IPS DF 6.9 (cell line): ENCODE measurements around the gene AGPS.
"Not testable (repeated sequence)": the region's sequence is repeated elsewhere in the genome, so short reads cannot be mapped to it uniquely, and the experiment has no call there.

Experiments
- DNase-seq: peaks from one replicate; pipeline ENCODE4 v3.0.0-alpha.2; 2013; ENCODE audit warnings: low read depth, low spot score
- H3K27ac ChIP-seq: one replicate; pipeline ENCODE4 v1.5.1; 2013; ENCODE audit warnings: low read length, control low read depth
- H3K27me3 ChIP-seq: 2 replicates; pipeline ENCODE4 v1.6.1; 2013; ENCODE audit warnings: mild to moderate bottlenecking, low read length; ENCODE audit not compliant: control insufficient read depth, insufficient read depth
- H3K36me3 ChIP-seq: 2 replicates; pipeline ENCODE4 v1.6.1; 2013; ENCODE audit warnings: low read length; ENCODE audit not compliant: control insufficient read depth, insufficient read depth
- H3K4me1 ChIP-seq: 2 replicates; pipeline ENCODE4 v1.6.1; 2013; ENCODE audit warnings: low read length; ENCODE audit not compliant: control insufficient read depth, insufficient read depth
- H3K4me3 ChIP-seq: 2 replicates; pipeline ENCODE4 v1.5.1; 2013; ENCODE audit warnings: mild to moderate bottlenecking, low read length
- H3K9me3 ChIP-seq: 2 replicates; pipeline ENCODE4 v1.6.1; 2013; ENCODE audit warnings: low read length, inconsistent platforms; ENCODE audit not compliant: control insufficient read depth, insufficient read depth
- WGBS: extraction: QIAGEN DNeasy Blood & Tissue Kit; methylation state at CpG from one replicate; pipeline ENCODE4 v1.1.7; 2013; ENCODE audit warnings: mixed read lengths, missing lambda C conversion rate; ENCODE audit not compliant: insufficient read length, insufficient coverage; 5-methylcytosine and 5-hydroxymethylcytosine counted together

The AGPS gene

DNA sequence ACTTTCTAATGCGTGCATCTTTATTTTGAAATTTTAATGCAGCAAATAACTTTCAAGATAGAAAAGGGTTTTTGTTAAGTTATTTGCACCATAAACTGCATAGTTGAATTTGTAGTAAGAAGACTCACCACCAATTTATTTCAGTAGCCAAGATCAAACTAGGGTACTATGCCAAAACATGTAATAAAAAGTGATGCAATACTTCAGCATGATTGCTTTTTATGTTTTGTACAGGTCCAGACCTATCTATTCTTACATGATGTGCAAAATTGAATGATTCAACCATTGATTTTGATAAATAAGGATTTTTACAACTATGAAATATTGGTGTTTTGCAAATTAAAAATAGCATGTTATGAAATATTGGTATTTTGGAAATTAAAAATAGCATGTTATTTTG, 26.7 kb downstream of the AGPS start:
- H3K36me3 ChIP-seq, result no peaks in the 10 kb centered on the region
- no peaks in the 10 kb centered on the region for H3K9me3 ChIP-seq
- WGBS, result no CpG with 5 or more reads among the region's 1 CpG
- no peaks in the 10 kb centered on the region for H3K27me3 ChIP-seq
- DNase-seq, result no peak
- H3K27ac ChIP-seq, result no peak overlapping the region
- no peaks in the 10 kb centered on the region for H3K4me1 ChIP-seq
- H3K4me3 ChIP-seq, result no peak overlapping the region

DNA sequence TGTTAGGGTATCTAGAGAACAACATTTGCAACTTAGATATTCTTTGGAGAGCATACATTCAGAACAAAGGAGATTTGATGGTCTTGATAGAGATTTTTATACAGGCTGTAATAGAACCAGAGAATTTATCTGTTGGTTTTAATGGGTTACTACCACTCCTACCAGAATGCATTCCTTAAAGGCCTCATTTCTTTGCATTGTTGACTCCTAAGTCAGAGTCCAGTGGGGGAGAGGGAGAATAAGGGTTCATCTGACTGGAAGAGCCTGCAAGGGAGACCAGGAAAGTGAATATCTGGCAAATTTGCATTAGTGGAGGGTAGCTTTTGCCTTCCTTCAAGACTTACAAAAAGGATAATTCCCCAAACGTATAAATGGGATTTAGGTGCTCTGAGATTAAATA, 29.7 kb downstream of the AGPS start:
- Histone ChIP-seq H3K4me3 (no peak overlapping the region), H3K27me3 (no peaks in the 10 kb centered on the region), H3K4me1 (no peaks in the 10 kb centered on the region), H3K27ac (no peak overlapping the region), H3K9me3 (no peaks in the 10 kb centered on the region), H3K36me3 (no peaks in the 10 kb centered on the region)
- WGBS, result no CpG with 5 or more reads among the region's 1 CpG
- no peak for DNase-seq

DNA sequence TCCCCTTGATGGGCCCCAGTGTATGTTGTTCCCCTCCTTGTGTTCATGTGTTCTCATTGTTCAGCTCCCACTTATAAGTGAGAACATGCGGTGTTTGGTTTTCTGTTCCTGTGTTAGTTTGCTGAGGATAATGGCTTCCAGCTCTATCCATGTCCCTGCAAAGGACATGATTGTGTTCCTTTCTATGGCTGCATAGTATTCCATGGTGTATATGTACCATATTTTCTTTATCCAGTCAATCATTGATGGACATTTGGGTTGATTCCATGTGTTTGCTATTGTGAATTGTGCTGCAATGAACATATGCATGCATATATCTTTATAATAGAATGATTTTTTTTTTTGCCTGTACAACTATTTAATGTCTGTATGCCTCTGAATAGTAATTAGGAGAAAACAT, 31.5 kb downstream of the AGPS start:
- not testable (repeated sequence) for H3K36me3 ChIP-seq, H3K27ac ChIP-seq
- no CpG with 5 or more reads among the region's 1 CpG for WGBS

DNA sequence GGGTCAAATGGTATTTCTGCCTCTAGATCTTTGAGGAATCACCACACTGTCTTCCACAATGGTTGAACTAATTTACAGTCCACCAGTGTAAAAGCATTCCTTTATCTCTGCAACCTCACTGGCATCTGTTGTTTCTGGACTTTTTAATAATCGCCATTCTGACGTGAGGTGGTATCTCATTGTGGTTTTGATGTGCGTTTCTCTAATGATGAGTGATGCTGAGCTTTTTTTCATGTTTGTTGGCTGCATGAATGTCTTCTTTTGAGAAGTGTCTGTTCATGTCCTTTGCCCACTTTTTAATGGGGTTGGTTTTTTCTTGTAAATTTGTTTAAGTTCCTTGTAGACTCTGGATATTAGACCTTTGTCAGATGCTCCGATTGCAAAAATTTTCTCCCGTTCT, 32.0 kb downstream of the AGPS start:
- not testable (repeated sequence) for H3K4me3 ChIP-seq

More for the DNA sequence above, 31.5 kb downstream of the AGPS start:
- not testable (repeated sequence) for H3K4me1 ChIP-seq, H3K27me3 ChIP-seq, H3K4me3 ChIP-seq, H3K9me3 ChIP-seq, DNase-seq

DNA sequence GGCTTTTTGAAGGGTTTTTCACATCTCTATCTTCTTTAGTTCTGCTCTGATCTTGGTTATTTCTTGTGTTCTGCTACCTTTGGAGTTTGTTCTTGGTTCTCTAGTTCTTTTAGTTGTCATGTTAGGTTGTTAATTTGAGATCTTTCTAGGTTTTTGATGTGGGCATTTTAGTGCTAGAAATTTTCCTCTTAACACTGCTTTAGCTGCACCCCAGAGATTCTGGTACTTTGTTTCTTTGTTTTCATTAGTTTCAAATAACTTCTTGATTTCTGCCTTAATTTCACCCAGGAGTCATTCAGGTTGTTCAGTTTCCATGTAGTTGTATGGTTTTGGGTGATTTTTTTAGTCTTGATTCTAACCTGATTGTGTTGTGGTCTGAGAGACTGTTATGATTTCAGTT, 34.7 kb downstream of the AGPS start:
- Histone ChIP-seq H3K27ac (no peak overlapping the region), H3K4me3 (no peak overlapping the region), H3K9me3 (no peaks in the 10 kb centered on the region; the same call in 1 of the 2 replicates), H3K27me3 (no peaks in the 10 kb centered on the region), H3K36me3 (no peaks in the 10 kb centered on the region), H3K4me1 (no peaks in the 10 kb centered on the region)
- DNase-seq, result no peak

More for the DNA sequence above, 32.0 kb downstream of the AGPS start:
- not testable (repeated sequence) for H3K9me3 ChIP-seq, H3K4me1 ChIP-seq, H3K27ac ChIP-seq, H3K36me3 ChIP-seq, DNase-seq, H3K27me3 ChIP-seq
- no CpG with 5 or more reads among the region's 5 CpGs for WGBS

DNA sequence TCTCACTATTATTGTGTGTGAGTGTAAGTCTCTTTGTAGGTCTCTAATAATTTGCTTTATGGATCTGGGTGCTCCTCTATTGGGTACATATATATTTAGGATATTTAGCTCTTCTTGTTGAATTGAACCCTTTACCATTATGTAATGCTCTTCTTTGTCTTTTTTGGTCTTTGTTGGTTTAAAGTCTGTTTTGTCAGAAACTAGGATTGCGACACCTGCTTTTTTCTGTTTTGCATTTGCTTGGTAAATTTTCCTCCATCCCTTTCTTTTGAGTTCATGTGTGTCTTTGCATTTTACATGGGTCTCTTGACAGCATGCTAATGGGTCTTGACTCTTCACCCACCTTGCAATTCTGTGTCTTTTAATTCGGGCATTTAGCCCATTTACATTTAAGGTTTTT, 35.4 kb downstream of the AGPS start:
- not testable (repeated sequence) for H3K4me1 ChIP-seq, H3K27me3 ChIP-seq, DNase-seq, H3K9me3 ChIP-seq, H3K36me3 ChIP-seq, H3K27ac ChIP-seq, H3K4me3 ChIP-seq
- WGBS, result no CpG with 5 or more reads among the region's 2 CpGs

DNA sequence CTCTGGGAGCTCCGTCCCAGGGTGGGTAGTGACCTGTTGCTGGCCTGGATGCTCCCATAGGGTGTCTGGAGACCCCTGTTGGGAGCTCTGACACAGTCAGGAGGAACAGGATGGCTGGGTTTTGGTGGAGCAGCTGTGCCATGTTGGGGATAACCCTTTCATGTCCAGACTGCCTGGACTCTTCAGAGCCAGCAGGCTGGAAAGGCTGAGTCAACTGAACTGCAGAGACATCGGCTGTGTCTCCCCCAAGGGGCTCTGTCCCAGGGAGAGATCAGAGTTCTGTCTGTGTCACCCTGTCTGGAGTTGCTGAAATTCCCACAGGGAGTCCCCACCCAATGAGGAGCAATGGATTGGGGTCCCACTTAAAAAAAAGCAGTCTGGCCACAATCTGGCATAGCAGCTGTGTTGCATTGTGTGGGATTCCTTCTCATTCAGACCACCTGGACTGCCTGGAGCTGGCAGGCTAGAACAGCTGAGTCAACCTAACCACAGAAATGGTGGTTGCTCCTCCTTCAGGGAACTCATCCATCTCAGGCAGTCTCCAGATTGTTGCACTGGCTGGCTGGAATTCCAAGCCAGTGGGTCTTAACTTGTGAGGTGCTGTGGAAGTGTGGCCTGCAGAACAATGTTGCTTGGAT, 37.2 kb downstream of the AGPS start:
- Histone ChIP-seq H3K4me1 (no peaks in the 10 kb centered on the region), H3K27ac (no peak overlapping the region), H3K27me3 (no peaks in the 10 kb centered on the region), H3K4me3 (no peak overlapping the region), H3K9me3 (no peaks in the 10 kb centered on the region; the same call in 1 of the 2 replicates), H3K36me3 (no peaks in the 10 kb centered on the region)
- WGBS, result no CpG with 5 or more reads among the region's 2 CpGs
- DNase-seq, result no peak

DNA sequence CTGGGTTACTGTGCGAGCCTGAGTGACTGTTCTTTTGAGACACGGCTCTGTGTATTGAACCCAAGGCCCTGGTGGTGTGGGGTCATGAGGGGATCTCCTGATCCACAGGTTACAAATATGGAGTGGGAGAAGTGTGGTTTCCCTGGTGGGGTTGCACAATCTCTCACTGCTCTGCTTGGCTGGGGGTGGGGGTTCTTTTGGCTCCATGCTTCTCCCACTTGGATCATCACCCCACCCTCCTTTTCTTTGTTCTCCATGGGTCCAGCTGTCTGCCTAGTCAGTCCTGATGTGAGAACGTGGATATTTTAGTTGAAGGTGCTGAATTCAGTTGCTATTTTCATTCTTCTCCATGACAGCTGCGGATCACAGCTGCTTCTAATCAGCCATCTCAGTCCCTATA, 37.8 kb downstream of the AGPS start:
- no peak overlapping the region for H3K4me3 ChIP-seq
- H3K4me1 ChIP-seq, result no peaks in the 10 kb centered on the region
- no peak overlapping the region for H3K27ac ChIP-seq
- no peak for DNase-seq
- no peaks in the 10 kb centered on the region; the same call in 1 of the 2 replicates for H3K9me3 ChIP-seq
- no CpG with 5 or more reads among the region's 4 CpGs for WGBS
- H3K36me3 ChIP-seq, result no peaks in the 10 kb centered on the region
- no peaks in the 10 kb centered on the region for H3K27me3 ChIP-seq

DNA sequence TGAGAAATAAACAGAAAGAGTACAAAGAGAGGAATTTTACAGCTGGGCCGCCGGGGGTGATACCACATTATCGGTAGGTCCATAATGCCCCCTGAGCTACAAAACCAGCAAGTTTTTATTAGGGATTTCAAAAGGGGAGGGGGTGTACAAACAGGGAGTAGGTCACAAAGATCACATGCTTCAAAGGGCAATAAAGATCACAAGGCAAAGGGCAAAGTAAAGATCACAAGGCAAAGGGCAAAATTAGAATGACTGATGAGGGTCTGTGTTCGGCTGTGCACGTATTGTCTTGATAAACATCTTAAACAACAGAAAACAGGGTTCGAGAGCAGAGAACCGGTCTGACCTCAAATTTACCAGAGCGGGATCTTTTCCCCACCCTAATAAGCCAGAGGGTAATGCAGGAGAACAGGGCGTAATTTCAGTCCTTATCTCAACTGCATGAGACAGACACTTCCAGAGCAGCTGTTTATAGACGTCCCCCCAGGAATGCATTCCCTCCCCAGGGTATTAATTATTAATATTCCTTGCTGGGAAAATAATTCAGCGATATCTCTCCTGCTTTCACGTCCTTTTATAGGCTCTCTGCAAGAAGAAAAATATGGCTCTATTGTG, 38.6 kb downstream of the AGPS start:
- not testable (repeated sequence) for H3K36me3 ChIP-seq, DNase-seq, H3K27me3 ChIP-seq, H3K27ac ChIP-seq, H3K9me3 ChIP-seq, H3K4me3 ChIP-seq, H3K4me1 ChIP-seq
- no CpG with 5 or more reads among the region's 12 CpGs for WGBS

DNA sequence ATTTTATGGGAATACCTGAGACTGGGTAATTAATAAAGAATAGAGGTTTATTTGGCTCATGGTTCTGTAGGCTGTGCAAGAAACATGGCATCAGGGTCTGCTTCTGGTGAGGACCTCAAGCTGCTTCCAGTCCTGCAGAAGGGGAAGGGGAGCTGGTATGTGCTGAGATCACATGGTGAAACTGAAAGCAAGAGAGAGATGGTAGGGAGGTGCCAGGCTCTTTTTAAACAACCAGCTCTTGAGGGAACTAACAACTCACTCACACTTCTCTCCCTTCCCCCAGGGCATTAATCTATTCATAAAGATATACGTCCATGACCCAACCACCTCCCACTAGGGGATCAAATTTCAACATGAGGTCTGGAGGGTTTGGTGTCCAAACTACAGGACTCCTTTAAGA, 40.1 kb downstream of the AGPS start:
- no peaks in the 10 kb centered on the region for H3K4me1 ChIP-seq
- H3K36me3 ChIP-seq, result no peaks in the 10 kb centered on the region
- H3K4me3 ChIP-seq, result no peak overlapping the region
- no peaks in the 10 kb centered on the region; the same call in 1 of the 2 replicates for H3K9me3 ChIP-seq
- no peaks in the 10 kb centered on the region for H3K27me3 ChIP-seq
- no CpG with 5 or more reads among the region's 1 CpG for WGBS
- H3K27ac ChIP-seq, result no peak overlapping the region
- no peak for DNase-seq

DNA sequence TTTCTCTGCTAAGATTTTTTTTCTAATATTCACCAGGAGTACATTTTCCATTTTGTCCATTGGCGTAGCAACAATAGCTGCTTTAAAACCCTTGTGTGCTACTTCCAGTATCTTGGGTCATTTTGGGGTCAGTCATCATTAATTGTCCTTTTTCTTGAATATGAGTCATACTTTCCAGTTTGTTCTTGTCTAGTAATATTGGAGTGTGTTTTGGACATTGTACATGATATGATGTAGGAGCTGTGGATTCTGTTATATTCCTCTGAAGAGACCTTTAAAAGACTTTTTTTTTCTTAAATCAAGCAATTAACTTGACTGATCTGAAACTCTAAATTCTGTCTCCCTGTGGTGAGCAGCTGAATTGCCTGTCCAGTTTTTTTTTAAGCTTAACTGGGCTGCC, 40.8 kb downstream of the AGPS start:
- H3K27ac ChIP-seq, result no peak overlapping the region
- no peaks in the 10 kb centered on the region; the same call in 1 of the 2 replicates for H3K9me3 ChIP-seq
- no peaks in the 10 kb centered on the region for H3K36me3 ChIP-seq
- no peak overlapping the region for H3K4me3 ChIP-seq
- no peaks in the 10 kb centered on the region for H3K4me1 ChIP-seq
- no peaks in the 10 kb centered on the region for H3K27me3 ChIP-seq
- no CpG with 5 or more reads among the region's 1 CpG for WGBS
- no peak for DNase-seq
